Measurements from ENCODE around the gene ADNP2.

ADNP2 gene

DNA sequence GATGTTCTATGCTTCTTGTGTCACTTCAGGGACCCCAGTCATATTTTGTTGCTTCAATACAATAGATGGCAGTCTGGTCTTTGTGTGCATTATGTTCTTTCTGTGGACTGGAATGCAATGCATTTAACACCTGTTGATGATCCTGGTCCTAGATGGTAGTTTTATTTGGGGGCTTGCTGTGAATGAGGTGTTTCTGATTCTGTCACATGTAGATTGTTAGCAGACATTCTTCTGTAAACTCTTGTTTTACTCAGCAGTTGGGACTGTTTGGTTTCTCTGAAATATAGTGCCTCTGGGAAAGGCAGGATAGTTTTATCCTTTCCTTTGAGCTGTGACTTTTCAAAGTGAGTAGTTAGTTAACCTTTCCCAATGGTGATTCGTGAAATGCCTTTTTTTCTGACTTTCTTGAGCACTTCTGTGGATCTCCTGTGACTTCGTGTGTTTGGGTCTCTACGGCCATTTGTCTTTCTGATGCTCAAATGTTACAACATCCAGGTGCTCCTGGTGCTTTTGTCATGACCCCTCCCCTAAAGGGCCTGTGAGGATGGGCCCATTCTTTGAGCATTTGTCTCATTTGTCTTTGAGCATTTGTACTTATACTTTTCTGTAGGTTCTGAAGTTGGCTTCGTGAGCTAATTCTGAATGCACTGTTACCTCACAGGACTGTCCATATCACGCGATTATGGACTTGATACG is 20.8 kb downstream of the ADNP2 start:
- Histone ChIP-seq H3K4me1 (ENCODE audit: control insufficient read depth, insufficient read depth, low read length) (no peaks in the 10 kb centered on the region), H3K9me3 (ENCODE audit: control insufficient read depth, insufficient read depth, low read depth, low read length) (no peaks in the 10 kb centered on the region; the same call in 1 of the 2 replicates), H3K36me3 (ENCODE audit: control insufficient read depth in 2 of 2, insufficient read depth in 1 of 2, low read length in 2 of 2) (peaks cover 42 to 44% of the 10 kb centered on the region in 2 experiments), H3K4me3 (ENCODE audit: low read depth, low read length) (no peak overlapping the region), H3K27ac (ENCODE audit: extremely low read depth, low read depth, low read length) (no peak overlapping the region)
- POLR2A ChIA-PET = no interaction called here
- CTCF ChIA-PET = no interaction called here
- no peak for TF ChIP-seq ZNF560 (tag by site-specific recombination; IDR thresholded peaks at IDR 0.05; ENCODE audit: borderline replicate concordance)
- 0 out of 2 replicates have a peak, but pooled peaks have one; percentile 32 for TF ChIP-seq SCRT1 (tag by site-specific recombination; IDR thresholded peaks at IDR 0.05; ENCODE audit: borderline replicate concordance)
- no peak for TF ChIP-seq PBX3 (CRISPR knock-in tag; IDR thresholded peaks at IDR 0.05)
- TF ChIP-seq IKZF3 (tag by site-specific recombination; IDR thresholded peaks at IDR 0.05) = no peak
- no peak for TF ChIP-seq ZNF518A (tag by site-specific recombination; conservative IDR thresholded peaks at IDR 0.05; ENCODE audit: low read depth)
- peak; percentile 75 for TF ChIP-seq SCRT2 (tag by site-specific recombination; IDR thresholded peaks at IDR 0.05)
- TF ChIP-seq ZNF202 (tag by site-specific recombination; IDR thresholded peaks at IDR 0.05; ENCODE audit: borderline replicate concordance) = no peak

- H3K4me1 ChIP-seq (ENCODE audit: control insufficient read depth, insufficient read depth, low read length) = no peaks in the 10 kb centered on the region
- TF ChIP-seq ZNF138 (tag by site-specific recombination; IDR thresholded peaks at IDR 0.05; ENCODE audit: borderline replicate concordance) = no peak
- TF ChIP-seq ZNF221 (tag by site-specific recombination; IDR thresholded peaks at IDR 0.05; ENCODE audit: borderline replicate concordance) = no peak
- no peak for TF ChIP-seq KLF1 (tag by site-specific recombination; IDR thresholded peaks at IDR 0.05)
- TF ChIP-seq ZNF549 (tag by site-specific recombination; IDR thresholded peaks at IDR 0.05) = no peak
- no peak for TF ChIP-seq ZNF211 (tag by site-specific recombination; IDR thresholded peaks at IDR 0.05; ENCODE audit: low read depth)
- TF ChIP-seq ZNF133 (tag by site-specific recombination; IDR thresholded peaks at IDR 0.05) = no peak
- TF ChIP-seq ZNF561 (tag by site-specific recombination; IDR thresholded peaks at IDR 0.05; ENCODE audit: borderline replicate concordance) = no peak
- TF ChIP-seq ZBTB8A (tag by site-specific recombination; IDR thresholded peaks at IDR 0.05) = no peak
- TF ChIP-seq ZNF529 (tag by site-specific recombination; IDR thresholded peaks at IDR 0.05; ENCODE audit: insufficient replicate concordance) = no peak
- no peak for TF ChIP-seq BCL6B (tag by site-specific recombination; IDR thresholded peaks at IDR 0.05)
- no peak for TF ChIP-seq ZNF621 (tag by site-specific recombination; IDR thresholded peaks at IDR 0.05)
- TF ChIP-seq GLI4 (tag by site-specific recombination; IDR thresholded peaks at IDR 0.05) = no peak
- TF ChIP-seq SCRT2 (tag by site-specific recombination; IDR thresholded peaks at IDR 0.05) = no peak
- H3K36me3 ChIP-seq (ENCODE audit: control insufficient read depth in 2 of 2, insufficient read depth in 1 of 2, low read length in 2 of 2) = peaks cover 48 to 49% of the 10 kb centered on the region in 2 experiments
- CTCF ChIA-PET = no interaction called here
- H3K9me3 ChIP-seq (ENCODE audit: control insufficient read depth, insufficient read depth, low read depth, low read length) = no peaks in the 10 kb centered on the region; the same call in 1 of the 2 replicates
- H3K4me3 ChIP-seq (ENCODE audit: low read depth, low read length) = no peak overlapping the region
- POLR2A ChIA-PET = no interaction called here
- no peak overlapping the region for H3K27ac ChIP-seq (ENCODE audit: extremely low read depth, low read depth, low read length)
Measured at GRCh38 chr18:80130555-80130954, 21.5 kb downstream of the ADNP2 start.

Data from HEK293 (cell line).